IPS DF 6.9 (cell line): ENCODE data around the gene NAPB.

Experiments used
- DNase-seq: peaks from one replicate; pipeline ENCODE4 v3.0.0-alpha.2; 2013; ENCODE audit warnings: low read depth, low spot score
- H3K27ac ChIP-seq: one replicate; pipeline ENCODE4 v1.5.1; 2013; ENCODE audit warnings: low read length, control low read depth
- H3K27me3 ChIP-seq: 2 replicates; pipeline ENCODE4 v1.6.1; 2013; ENCODE audit warnings: mild to moderate bottlenecking, low read length; ENCODE audit not compliant: control insufficient read depth, insufficient read depth
- H3K36me3 ChIP-seq: 2 replicates; pipeline ENCODE4 v1.6.1; 2013; ENCODE audit warnings: low read length; ENCODE audit not compliant: control insufficient read depth, insufficient read depth
- H3K4me1 ChIP-seq: 2 replicates; pipeline ENCODE4 v1.6.1; 2013; ENCODE audit warnings: low read length; ENCODE audit not compliant: control insufficient read depth, insufficient read depth
- H3K4me3 ChIP-seq: 2 replicates; pipeline ENCODE4 v1.5.1; 2013; ENCODE audit warnings: mild to moderate bottlenecking, low read length
- H3K9me3 ChIP-seq: 2 replicates; pipeline ENCODE4 v1.6.1; 2013; ENCODE audit warnings: low read length, inconsistent platforms; ENCODE audit not compliant: control insufficient read depth, insufficient read depth
- WGBS: extraction: QIAGEN DNeasy Blood & Tissue Kit; methylation state at CpG from one replicate; pipeline ENCODE4 v1.1.7; 2013; ENCODE audit warnings: mixed read lengths, missing lambda C conversion rate; ENCODE audit not compliant: insufficient read length, insufficient coverage; 5-methylcytosine and 5-hydroxymethylcytosine counted together

The NAPB gene

GRCh38 chr20:23386304-23387117, 34.8 kb downstream of the NAPB start:
- Histone ChIP-seq H3K36me3 (no peaks in the 10 kb centered on the region), H3K4me3 (no peak overlapping the region), H3K27ac (no peak overlapping the region), H3K4me1 (no peaks in the 10 kb centered on the region), H3K27me3 (no peaks in the 10 kb centered on the region), H3K9me3 (no peaks in the 10 kb centered on the region)
- DNase-seq, result no peak
- no CpG with 5 or more reads among the region's 6 CpGs for WGBS

- no peaks in the 10 kb centered on the region for H3K27me3 ChIP-seq
- H3K9me3 ChIP-seq, result no peaks in the 10 kb centered on the region
- H3K27ac ChIP-seq, result no peak overlapping the region
- DNase-seq, result no peak
- H3K4me1 ChIP-seq, result no peaks in the 10 kb centered on the region
- H3K36me3 ChIP-seq, result peaks cover 2% of the 10 kb centered on the region; the same call in 1 of the 2 replicates
- H3K4me3 ChIP-seq, result no peak overlapping the region
These were observed 39.4 kb downstream of the NAPB start for GRCh38 chr20:23381876-23382275.

- peaks cover 2% of the 10 kb centered on the region; the same call in 1 of the 2 replicates for H3K36me3 ChIP-seq
- DNase-seq, result no peak
These were observed 41.5 kb downstream of the NAPB start for GRCh38 chr20:23379772-23380171.

GRCh38 chr20:23375827-23376226, 45.5 kb downstream of the NAPB start:
- Histone ChIP-seq H3K4me1 (no peaks in the 10 kb centered on the region), H3K36me3 (peaks cover 11% of the 10 kb centered on the region; the same call in 1 of the 2 replicates), H3K27me3 (no peaks in the 10 kb centered on the region), H3K4me3 (no peak overlapping the region), H3K27ac (no peak overlapping the region), H3K9me3 (no peaks in the 10 kb centered on the region)
- no peak for DNase-seq
- WGBS, result no CpG with 5 or more reads among the region's 5 CpGs

More at GRCh38 chr20:23379772-23380171, 41.5 kb downstream of the NAPB start:
- Histone ChIP-seq H3K4me1 (no peaks in the 10 kb centered on the region), H3K4me3 (no peak overlapping the region), H3K9me3 (no peaks in the 10 kb centered on the region), H3K27ac (no peak overlapping the region), H3K27me3 (no peaks in the 10 kb centered on the region)

- no peak overlapping the region for H3K4me3 ChIP-seq
- no peaks in the 10 kb centered on the region for H3K27me3 ChIP-seq
- no CpG with 5 or more reads among the region's 5 CpGs for WGBS
- H3K9me3 ChIP-seq, result no peaks in the 10 kb centered on the region; the same call in 1 of the 2 replicates
- H3K4me1 ChIP-seq, result no peaks in the 10 kb centered on the region
- DNase-seq, result no peak
- peaks cover 20% of the 10 kb centered on the region for H3K36me3 ChIP-seq
- H3K27ac ChIP-seq, result no peak overlapping the region
These were observed 46.8 kb downstream of the NAPB start for GRCh38 chr20:23374441-23374840.

- H3K4me3 ChIP-seq, result no peak overlapping the region
- H3K9me3 ChIP-seq, result no peaks in the 10 kb centered on the region; the same call in 1 of the 2 replicates
- no peaks in the 10 kb centered on the region for H3K4me1 ChIP-seq
- WGBS, result no CpG with 5 or more reads among the region's 4 CpGs
- H3K27me3 ChIP-seq, result no peaks in the 10 kb centered on the region
- no peak overlapping the region for H3K27ac ChIP-seq
- DNase-seq, result no peak
- H3K36me3 ChIP-seq, result peaks cover 20% of the 10 kb centered on the region
These were observed 49.8 kb downstream of the NAPB start for GRCh38 chr20:23371496-23371895.

GRCh38 chr20:23370873-23371272, 50.4 kb downstream of the NAPB start:
- H3K4me3 ChIP-seq, result no peak overlapping the region
- peaks cover 20% of the 10 kb centered on the region for H3K36me3 ChIP-seq
- no peak for DNase-seq
- no peaks in the 10 kb centered on the region for H3K27me3 ChIP-seq
- no peaks in the 10 kb centered on the region; the same call in 1 of the 2 replicates for H3K9me3 ChIP-seq
- H3K27ac ChIP-seq, result no peak overlapping the region
- no peaks in the 10 kb centered on the region for H3K4me1 ChIP-seq
- WGBS, result no CpG with 5 or more reads among the region's 3 CpGs

- Histone ChIP-seq H3K9me3 (no peaks in the 10 kb centered on the region; the same call in 1 of the 2 replicates), H3K36me3 (peaks cover 24% of the 10 kb centered on the region), H3K4me1 (peaks cover under 1% of the 10 kb centered on the region; the same call in 1 of the 2 replicates), H3K27me3 (no peaks in the 10 kb centered on the region), H3K27ac (no peak overlapping the region), H3K4me3 (no peak overlapping the region)
- WGBS, result no CpG with 5 or more reads among the region's 5 CpGs
- no peak for DNase-seq
These were observed 51.0 kb downstream of the NAPB start for GRCh38 chr20:23370274-23370673.

GRCh38 chr20:23369072-23369823, 52.0 kb downstream of the NAPB start:
- WGBS, result no CpG with 5 or more reads among the region's 14 CpGs
- Histone ChIP-seq H3K36me3 (peaks cover 25% of the 10 kb centered on the region), H3K27ac (no peak overlapping the region)

GRCh38 chr20:23368316-23369071, 52.8 kb downstream of the NAPB start:
- WGBS, result no CpG with 5 or more reads among the region's 2 CpGs
- H3K27me3 ChIP-seq, result no peaks in the 10 kb centered on the region
- DNase-seq, result no peak
- H3K4me1 ChIP-seq, result peaks cover 1% of the 10 kb centered on the region; the same call in 1 of the 2 replicates
- H3K27ac ChIP-seq, result no peak overlapping the region
- H3K36me3 ChIP-seq, result peaks cover 24% of the 10 kb centered on the region
- H3K4me3 ChIP-seq, result no peak overlapping the region
- H3K9me3 ChIP-seq, result no peaks in the 10 kb centered on the region; the same call in 1 of the 2 replicates

More at GRCh38 chr20:23369072-23369823, 52.0 kb downstream of the NAPB start:
- H3K4me1 ChIP-seq, result peaks cover 1% of the 10 kb centered on the region; the same call in 1 of the 2 replicates
- no peak overlapping the region for H3K4me3 ChIP-seq
- no peak for DNase-seq
- no peaks in the 10 kb centered on the region; the same call in 1 of the 2 replicates for H3K9me3 ChIP-seq
- no peaks in the 10 kb centered on the region for H3K27me3 ChIP-seq
